Activated gamma-delta T cell treated with anti-CD3 and anti-CD28 coated beads, Interleukin-2, amount 50 U/mL, for 16 hours (primary cell): ENCODE data around the gene TBC1D10A.
A peak's percentile ranks its signal among the peaks of the same experiment; 100 is the strongest.

ENCODE experiments used
- DNase-seq: peaks from one replicate; pipeline ENCODE4 v3.0.0-alpha.2; 2020; ENCODE audit warnings: low read depth

The TBC1D10A gene

DNA sequence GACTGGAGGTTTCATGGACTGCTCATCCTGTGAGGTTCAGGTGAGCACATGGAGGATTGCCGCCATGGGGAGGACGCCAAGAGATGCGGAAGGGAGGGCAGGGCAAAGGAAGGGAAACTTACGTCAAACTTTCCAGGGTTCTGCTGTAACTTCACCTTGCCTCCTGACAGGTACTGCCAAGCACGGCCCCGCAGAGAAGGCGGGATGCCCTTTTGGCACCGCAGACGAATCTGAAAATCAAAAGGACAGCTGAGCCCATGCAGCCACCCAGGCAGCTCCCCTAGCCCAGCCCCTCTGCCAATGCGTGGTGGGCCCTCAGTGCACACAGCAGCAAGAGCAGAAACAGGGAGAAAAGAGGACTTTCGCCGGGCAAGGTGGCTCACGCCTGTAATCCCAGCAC lies 27.4 kb downstream of the TBC1D10A start:
- no peak for DNase-seq

DNA sequence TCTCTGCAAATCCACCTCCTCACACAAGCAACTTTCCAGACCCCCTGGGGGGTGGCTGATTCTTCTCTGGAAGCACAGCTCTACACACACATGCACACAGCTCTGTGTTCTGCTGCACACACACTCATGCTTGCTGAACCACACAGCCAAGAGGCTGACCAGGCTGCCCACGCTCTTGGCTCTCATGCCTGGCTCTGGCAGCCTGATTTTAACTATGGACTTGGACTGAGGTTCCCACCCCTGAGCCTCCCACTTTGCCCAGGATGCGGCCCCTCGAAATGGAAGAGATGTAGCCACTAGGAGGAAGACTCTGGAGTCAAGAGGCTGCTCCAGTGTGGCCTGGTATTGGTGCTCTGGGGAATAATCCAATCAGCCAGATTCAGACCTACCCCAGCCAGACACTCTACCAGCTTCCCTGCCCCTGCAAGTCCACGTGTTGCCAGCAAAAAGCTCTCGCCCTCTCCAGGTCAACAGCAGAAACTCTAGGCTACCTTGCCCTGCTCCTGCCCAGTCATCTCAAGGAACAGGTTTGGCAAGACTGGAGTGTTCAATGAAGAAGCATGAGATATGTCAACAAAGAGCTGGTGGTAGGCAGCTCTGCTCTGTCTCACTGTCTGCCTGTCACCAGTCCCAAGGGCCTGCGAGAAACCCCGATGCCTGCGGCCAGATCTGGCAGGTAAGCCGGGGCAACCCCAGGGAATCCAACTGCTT lies 28.6 kb downstream of the TBC1D10A start:
- DNase-seq = no peak

DNA sequence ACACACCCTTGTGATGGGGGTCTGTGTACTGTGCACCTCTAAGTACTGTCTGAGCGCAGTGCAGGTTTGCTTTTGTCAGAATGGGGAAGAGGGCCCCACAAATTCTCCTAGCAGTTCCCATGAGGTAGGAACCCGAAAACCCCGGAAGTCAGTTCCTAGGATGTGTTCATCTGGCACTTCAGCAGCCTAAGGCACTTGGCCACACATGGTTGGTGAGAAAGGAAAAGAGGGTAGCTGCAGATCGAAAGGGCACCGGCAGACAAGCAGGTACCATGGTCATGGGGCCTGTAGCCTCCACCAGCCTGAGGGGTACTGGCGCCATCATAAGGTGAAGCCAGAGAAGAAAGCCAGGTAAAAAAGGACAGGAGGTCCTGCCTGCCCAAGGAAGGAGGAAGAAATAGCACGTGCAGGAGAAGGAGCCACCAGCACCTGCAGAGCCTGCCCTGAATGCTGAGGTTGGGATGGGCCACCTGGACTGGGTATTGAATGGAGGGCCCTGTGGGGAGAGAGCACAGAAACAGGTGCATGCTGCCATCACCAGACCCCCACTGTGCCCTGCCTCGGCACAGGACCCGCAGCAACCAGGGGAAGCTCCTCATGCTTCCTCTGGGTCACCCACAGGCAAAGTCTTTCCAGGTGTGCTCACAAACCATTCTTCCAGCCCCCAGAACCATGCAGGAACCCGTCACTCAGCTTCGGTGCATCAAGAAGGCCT lies 29.3 kb downstream of the TBC1D10A start:
- DNase-seq = no peak

DNA sequence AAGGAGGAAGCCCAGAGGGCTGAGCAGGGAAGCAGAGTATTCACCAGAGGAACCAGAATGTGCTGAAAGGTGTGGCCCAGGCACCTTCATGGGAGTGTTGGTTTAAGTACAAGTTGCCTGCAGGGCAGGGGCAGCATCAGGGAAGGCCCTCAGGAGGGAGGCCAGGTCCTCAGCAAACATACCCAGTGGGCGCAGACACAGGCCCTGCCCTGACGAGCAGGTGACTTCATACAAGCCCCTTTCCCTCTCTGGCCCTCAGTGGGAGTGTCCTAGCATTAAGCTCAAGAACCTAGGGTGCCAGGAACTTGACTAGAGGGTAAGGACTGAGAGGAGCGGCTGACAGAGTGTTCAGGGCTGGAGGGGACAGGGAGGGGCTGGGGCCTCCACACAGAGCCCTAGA lies 29.9 kb downstream of the TBC1D10A start:
- DNase-seq = no peak

DNA sequence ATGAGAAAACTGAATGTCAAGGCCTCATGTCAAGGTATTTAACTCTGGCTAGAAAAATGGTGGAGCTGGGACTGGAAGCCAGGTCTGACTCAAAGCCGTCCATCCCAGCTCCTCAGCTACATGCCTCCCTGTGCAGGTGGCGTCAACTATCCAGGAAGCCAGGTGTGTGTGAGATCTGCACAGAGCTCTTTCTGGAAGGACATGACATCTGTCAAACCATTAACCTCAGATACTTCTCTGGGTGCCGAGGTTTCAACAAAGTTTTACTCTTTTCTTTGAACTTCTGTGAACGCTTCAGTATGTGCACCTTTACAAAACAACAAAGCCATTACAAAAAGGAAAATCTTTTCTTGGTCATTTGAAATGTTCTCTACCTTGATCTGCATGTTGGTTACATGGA lies 30.4 kb downstream of the TBC1D10A start:
- no peak for DNase-seq

DNA sequence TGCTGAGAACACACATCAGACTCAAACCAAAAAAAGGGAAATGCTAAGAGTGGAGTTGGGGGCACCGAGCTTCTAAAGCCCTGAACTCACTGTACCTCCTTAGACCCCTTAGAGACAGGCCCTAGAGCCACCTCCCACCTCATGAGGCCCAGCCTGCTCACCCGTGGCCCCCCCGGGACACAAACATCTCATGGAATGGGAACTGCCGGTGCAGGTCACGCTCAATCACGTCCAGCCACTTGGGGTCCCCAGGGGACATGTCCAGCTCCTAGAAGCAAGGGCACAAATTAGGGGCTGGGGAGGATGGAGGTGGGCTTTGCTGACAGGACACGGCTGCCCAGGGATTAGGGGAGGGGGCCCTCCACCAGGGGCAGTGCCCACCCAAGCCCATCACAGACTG lies 31.2 kb downstream of the TBC1D10A start:
- no peak for DNase-seq

DNA sequence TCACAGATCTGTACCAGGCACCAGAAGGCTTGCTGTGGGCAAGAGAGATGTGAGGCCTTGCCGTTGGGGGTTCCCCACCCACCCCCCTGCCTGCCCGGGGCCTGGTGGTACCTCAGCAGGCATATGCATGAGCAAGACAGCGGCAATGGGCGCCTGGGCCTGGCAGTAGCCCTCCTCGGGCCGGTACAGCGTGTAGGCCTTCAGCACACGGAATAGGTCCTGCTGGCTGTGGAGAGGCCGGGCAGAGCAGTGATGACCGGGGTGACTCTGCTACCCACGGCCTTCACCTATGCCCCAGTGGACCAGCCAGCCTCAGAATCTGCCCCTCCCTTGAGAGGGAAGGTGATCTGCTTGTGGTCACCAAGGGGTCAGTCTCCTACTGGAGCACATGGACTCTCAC lies 31.9 kb downstream of the TBC1D10A start:
- no peak for DNase-seq

DNA sequence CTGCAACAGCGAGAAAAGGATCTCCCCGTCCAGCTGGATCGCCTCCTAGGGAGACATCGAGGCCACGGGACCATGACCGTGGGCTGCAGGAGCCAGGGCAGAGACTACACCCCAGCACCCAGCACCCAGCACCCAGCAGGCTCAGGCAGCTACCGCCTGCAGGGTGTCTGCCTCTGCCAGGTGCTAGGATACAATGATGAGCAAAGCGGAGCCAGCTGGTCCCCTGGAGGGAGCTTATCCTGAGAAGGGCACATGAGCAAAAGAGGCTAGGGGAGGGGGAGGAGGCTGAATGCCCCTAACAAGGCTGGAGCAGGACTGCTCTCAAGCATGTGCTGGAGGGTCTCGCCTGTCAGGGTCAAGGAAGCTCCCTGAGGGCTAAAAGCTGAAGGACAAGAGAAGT lies 32.7 kb downstream of the TBC1D10A start:
- DNase-seq = no peak

DNA sequence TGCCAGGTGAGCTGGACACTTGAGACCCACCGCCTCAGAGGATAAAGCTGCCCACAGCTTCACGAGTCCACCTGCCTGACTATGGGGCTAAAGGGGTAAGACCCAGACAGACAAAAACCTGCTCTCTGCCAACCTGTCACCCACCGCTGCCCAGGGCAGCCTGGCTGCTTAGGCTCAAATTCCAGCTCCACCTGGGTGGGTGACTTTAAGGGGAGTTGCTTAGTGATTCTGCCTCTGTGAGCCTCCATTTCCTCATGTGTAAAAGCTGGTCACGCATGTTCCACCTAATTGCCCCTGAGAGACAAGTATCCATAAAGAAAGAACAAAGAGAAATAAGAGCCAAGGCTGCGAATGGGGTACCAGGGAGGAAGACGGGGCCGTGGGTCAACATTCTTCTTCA lies 33.7 kb downstream of the TBC1D10A start:
- no peak for DNase-seq

DNA sequence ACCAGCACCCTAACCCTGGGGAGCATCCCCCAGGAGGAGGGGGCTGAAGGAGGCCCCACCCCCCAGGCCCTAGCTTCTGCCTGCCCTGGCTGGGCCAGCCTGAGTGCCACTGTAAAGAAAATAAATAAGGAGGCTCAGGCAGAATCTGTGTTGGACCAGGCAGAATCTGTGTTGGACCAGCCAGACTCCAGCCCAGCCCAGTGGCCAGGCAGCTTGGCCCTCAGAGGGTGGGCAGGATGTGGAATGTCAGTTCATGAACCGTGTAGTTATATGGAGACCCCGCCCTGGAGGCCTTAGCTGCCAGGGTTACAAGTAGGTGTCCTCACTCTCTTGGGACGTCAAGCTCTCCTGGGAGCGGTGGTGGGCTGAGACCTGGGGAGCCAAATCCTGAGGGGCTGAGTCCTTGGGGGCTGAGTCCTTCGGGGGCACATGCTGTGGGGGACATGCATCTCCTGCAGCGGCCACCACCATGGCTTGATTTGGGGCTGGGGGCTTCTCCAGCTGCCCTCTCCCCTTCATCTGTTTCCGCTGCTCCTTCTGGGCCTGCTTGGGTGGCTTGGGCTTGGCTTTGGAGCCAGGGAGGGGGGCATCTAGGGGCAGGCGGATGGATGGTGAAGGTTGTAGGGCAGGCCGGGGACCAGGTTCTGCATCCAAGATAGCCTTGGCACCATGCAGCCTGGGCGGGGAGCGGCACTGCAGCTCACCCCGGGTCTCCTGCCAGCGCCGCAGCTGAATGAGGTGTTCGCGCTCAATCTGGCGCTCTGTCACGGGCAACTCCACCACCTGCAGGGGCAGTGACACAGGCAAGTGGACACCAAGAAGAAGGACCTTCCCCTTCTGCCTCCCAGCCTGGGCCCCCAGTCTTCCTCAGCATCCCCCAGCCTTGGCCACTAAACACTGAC lies 34.4 kb downstream of the TBC1D10A start:
- DNase-seq = no peak

DNA sequence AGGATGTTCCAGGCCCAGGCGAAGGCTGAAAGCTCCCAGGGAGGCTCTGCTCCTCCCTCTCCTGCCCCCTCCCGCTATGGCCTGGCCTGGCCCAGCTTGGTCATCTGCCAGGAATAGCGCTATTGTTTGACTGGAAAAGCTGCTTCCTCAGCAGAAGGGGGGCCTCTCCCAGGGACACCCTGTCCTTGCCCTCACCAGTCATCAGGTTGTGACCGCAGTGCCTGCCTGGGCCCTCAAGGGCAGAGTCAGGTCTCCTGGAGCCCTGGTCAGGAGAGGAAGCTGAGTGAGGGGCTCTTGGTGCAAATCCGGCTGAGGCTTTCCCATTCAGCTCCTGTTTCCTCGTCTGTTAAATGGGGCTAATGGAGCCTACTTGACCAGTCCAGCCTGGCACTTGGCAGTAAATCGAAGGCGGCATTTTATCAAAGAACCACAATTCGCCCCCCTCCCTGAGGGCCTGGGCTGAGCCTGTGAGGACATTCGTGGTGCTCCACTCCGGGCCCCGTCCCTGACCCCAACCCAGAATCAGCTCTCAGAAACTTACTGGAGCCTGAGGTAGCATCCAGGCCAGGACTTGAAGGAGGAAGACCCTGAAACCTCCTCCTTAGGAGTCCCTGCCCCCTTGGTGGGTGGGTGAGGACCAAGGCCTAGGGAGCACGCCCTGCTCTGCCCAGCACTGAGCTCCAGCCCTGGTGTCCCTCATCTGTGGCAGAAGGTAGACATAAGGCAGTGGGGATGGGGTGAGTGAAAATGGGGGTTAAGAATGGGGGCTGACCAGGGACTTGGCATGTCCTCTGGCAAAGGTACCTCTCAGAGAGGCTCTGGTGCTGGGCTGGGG lies 35.5 kb downstream of the TBC1D10A start:
- no peak for DNase-seq

DNA sequence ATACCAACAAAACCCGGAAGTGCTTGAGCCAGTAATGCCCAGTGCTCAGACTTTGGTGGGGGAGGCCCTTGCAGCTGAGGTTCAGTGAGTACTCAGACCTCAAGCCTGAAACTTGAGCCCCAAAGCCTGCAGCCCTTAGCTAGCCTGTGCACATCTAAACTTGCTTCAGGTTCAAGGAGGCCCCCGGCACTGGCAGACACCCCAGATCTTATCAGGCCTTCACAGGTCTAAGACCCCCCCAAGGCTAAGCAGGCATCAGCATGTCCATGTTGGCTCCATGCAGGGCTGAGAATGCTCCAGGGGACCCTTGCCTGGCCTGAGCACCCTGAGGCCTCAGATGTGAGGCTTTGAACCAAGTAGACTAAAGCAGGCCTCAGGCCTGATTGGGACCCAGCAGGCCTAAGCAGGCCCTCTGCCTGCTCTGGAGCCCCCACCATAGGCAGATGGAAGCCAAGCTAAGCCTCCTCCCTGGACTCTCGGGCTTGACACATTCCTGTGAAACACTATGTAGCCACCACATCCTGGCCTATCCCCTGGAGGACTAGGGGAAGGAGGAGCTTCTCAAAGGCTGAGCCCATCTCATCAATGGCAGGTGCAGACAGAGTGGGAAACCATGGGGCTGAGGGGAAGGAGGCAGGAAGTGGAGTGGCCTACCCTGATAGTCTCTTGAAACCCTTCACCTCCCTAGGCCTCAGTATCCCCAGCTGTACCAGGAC lies 36.2 kb downstream of the TBC1D10A start:
- no peak for DNase-seq

DNA sequence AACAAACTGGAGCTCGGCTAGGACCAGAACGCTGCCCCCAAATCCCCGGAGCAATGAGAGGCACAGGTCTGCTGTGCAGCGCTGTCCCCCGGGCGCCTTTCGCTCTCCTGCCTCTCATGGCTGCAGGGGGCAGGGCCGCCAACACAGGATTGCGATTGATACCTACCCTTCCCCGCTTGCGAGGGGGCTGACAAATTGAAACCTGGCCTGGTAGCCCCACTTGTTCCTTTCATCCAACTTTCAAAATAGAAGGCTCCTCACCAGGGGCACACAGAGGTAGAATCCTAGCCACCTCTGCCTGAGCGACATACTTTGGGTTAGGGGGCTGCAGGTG lies 36.8 kb downstream of the TBC1D10A start:
- no peak for DNase-seq

DNA sequence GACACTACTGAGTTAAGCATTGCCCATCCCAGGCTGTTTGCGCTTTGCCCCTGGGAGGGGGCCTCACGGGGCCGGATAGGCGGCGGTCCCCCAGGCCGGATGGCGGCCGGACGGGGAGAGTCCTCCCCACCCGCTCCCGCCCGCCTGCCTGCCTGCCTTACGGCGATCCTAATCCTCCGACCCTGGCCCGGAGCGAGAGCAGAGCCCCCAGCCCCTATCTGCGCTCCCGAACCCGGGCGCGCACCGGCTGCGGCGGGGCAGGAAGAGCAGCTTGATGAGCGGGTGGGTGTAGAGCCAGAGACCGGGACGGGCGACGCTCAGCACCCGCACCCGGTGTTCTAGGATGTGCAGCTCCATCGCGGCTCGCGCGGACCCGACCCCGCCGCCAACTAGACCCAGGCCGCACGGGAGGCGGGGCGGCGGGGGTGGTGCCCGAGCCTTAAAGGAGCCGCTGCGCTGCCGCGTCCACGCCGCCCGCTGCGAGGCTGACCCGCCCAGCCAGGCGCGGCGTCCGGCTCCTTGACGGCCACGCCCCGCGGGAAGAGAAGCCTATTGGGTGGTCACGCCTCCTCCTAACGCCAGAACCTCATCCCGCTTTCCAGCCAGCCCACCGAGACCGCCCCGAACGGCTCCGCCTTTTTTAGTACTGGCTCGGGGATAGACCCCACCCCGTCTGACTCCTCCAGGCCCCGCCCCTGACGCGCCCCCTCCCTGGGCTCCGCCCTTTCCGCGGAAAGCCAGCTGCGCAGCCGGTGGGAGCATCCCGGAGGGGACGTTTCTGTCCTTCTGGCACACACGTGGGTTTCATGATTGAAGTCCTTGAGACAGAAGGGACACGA lies 37.4 kb downstream of the TBC1D10A start, which contains the start of gene CASTOR1:
TSS of gene CASTOR1 (minus strand) at position 365 of the 839 bp plus-strand sequence. CDS start at position 357, 8 bp downstream.
- DNase-seq = peak; percentile 79

DNA sequence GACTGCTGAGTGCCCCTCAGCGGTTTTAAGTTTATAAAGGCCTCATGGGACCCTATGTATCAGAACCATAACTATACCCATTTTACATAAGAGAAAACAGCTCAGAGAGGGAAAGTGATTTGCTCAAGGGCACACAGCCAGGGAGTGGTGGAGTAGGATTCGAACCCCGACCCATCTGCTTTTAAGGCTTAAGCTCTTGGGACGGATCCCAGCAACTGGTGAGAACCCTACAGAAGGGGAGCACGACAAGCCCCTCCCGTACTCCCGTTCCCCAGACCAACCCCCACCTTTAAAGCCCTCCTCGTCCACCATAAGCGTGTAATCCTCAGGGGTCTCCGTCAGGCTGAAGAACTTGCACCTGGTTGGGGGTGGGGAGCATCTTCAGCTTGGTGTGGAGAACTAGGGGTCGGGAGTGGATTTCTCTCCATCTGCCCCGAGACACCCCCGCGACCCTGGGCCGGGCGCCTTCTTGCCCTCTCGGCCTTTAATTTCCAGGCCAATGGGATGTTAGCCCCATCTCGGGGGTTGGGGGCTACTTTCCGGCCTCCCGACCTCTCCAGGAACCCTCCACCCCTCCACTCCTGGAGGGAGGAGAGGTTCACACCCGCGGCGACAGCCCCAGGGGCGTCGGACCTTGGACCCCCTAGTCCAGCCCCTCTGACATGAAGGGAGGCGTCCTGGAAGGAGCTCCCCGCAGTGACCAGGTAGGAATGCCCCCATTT lies 38.2 kb downstream of the TBC1D10A start:
- no peak for DNase-seq

DNA sequence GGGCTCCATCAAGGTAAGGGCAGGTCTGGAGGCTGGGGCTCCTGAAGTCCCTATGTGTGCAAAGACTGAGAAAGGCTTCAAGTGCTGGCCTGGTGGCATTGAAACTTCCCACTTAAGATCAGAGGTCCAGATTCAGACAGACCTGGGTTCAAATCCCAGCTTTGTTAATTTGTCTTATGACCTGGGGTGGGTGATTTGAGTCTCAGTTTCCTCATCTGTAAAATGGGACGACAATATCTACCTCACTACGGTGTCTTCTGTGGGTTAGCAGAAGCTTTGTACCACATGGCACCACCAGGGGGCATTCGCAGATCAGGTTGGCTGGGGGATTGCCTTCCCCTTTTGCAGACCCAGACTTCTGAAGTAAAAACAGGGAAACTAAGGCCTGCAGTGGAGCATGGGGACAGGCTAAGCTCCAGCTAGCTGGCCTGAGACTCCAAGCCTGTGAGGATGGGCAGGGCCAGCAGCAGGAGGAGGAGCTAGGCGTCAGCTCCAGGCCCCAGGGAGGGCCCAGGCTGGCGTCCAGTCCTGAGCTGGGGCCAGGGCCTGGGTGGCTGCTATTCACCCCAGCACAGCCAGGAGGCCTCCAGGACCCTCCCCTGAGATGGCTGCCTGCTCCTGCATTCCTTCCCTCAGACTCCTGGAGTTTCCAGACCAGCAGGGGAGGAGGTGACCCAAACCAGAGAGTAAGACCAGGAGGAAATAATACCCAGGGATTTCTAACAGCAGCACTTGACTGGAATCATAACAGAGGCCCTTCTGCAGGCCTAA lies 38.9 kb downstream of the TBC1D10A start:
- peak; percentile 87 for DNase-seq

DNA sequence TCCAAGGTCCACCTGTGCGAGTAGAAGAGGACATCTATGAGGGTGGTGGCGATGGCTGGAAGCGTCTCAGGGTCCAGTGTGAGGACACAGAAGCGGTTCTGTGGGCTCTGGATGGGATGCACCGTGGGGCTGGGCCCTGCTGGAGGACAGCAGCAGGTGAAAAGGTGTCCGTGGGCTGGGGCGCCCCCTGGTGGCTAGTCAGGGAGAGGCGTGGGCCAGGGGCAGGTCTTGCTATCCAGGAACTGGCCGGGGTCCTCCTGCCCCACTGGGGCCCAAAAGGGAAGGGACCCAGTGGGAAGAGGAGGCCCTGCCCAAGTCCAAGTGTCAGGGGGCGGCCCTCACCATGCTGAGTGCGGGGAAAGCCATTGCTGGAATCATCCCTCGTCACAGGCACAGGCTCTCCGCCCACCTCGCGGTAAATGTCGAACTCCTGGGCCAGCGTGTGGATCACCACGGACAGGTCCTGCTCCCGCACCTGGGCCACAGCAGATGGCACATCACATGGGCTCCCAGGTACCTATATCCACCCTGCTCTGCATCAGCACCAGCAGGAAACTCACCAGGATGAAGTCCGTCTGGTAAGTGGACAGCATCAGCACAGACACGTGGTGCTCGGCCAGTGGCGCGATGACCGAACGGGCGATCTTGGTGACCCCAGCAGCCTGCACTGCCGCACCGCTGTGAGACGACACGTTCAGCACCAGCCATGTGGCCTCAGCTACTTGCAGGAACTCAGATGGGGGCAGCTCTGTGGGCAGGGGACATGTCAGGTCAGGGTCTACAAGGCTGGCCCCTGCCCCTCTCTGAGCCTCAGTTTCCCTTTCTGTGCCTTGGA lies 39.7 kb downstream of the TBC1D10A start:
- peak; percentile 84 for DNase-seq

DNA sequence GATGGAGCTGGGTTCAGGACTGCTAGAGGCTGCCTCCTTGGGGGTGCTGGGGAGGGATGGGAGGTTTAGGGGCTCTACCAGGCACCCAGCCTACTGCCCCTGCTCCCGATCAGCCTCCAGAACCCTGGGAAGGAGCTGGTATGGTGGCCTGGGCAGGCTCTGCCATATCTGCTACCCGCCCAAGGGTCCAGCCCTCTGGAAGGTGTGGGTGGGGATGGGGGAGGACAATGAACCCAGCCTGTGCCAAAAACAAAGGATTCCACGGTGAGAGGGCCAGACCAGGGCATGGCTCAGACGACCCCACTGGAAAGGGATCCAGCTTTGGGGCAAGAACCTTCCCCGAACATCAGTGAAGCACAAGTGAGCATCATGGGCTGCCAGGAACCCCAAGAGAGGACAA lies 40.4 kb downstream of the TBC1D10A start:
- no peak for DNase-seq
